H9 (cell line): ENCODE results near the gene IDH1. TPM values are rescaled to one million over a fixed set of nuclear protein-coding genes. Genes with fewer than 3 reads are reported as not detected.

Experiments used
- DNase-seq: peaks from one replicate; pipeline ENCODE4 v3.0.0-alpha.2; 2017
- H2AFZ ChIP-seq: one replicate; pipeline ENCODE4 v1.6.1; 2013; ENCODE audit warnings: mild to moderate bottlenecking, low read length, control low read depth, moderate library complexity
- H2AK5ac ChIP-seq: 2 replicates; pipeline ENCODE4 v1.6.1; 2013; ENCODE audit warnings: low read length, control low read depth, mixed read lengths; ENCODE audit not compliant: insufficient read length
- H2BK120ac ChIP-seq: one replicate; pipeline ENCODE4 v1.6.1; 2013; ENCODE audit warnings: low read depth, mild to moderate bottlenecking, low read length, control low read depth, inconsistent platforms; ENCODE audit not compliant: poor library complexity, severe bottlenecking
- H2BK12ac ChIP-seq: 2 replicates; pipeline ENCODE4 v1.6.1; 2013; ENCODE audit warnings: low read length, control low read depth, mixed read lengths, low read depth; ENCODE audit not compliant: insufficient read length
- H2BK15ac ChIP-seq: 2 replicates; pipeline ENCODE4 v1.6.1; 2013; ENCODE audit warnings: low read depth, low read length, control low read depth
- H2BK20ac ChIP-seq: one replicate; pipeline ENCODE4 v1.6.1; 2013; ENCODE audit warnings: low read depth, mild to moderate bottlenecking, low read length, control low read depth, inconsistent platforms; ENCODE audit not compliant: poor library complexity, severe bottlenecking
- H2BK5ac ChIP-seq: 2 replicates; pipeline ENCODE4 v1.6.1; 2013; ENCODE audit warnings: low read length, control low read depth, mixed read lengths; ENCODE audit not compliant: insufficient read length
- H3K14ac ChIP-seq: 2 replicates; pipeline ENCODE4 v1.6.1; 2013; ENCODE audit warnings: low read length, control low read depth; ENCODE audit not compliant: insufficient read depth
- H3K18ac ChIP-seq: 2 replicates; pipeline ENCODE4 v1.6.1; 2013; ENCODE audit warnings: low read depth, mild to moderate bottlenecking, mixed read lengths, low read length, control low read depth; ENCODE audit not compliant: insufficient read length
- H3K23ac ChIP-seq: 2 replicates; pipeline ENCODE4 v1.6.1; 2013; ENCODE audit warnings: low read length, control low read depth, mixed read lengths, low read depth; ENCODE audit not compliant: insufficient read length
- H3K23me2 ChIP-seq: 2 replicates; pipeline ENCODE4 v1.6.1; 2013; ENCODE audit warnings: low read depth, mild to moderate bottlenecking, mixed read lengths, low read length, control low read depth; ENCODE audit not compliant: insufficient read length, poor library complexity, severe bottlenecking
- H3K27ac ChIP-seq: 2 replicates; pipeline ENCODE4 v1.5.1; 2013; ENCODE audit warnings: low read length, control low read depth, mixed read lengths, low read depth; ENCODE audit not compliant: insufficient read length
- H3K27me3 ChIP-seq: 2 replicates; pipeline ENCODE4 v1.6.1; 2013; ENCODE audit warnings: low read length, control low read depth, inconsistent platforms; ENCODE audit not compliant: insufficient read depth
- H3K4ac ChIP-seq: 2 replicates; pipeline ENCODE4 v1.6.1; 2013; ENCODE audit warnings: low read depth, mild to moderate bottlenecking, control low read depth, inconsistent platforms, low read length, moderate library complexity
- H3K4me1 ChIP-seq: 2 replicates; pipeline ENCODE4 v1.6.1; 2013; ENCODE audit warnings: low read length, control low read depth, inconsistent platforms; ENCODE audit not compliant: insufficient read depth
- H3K4me2 ChIP-seq: 2 replicates; pipeline ENCODE4 v1.6.1; 2013; ENCODE audit warnings: low read length, control low read depth, mixed read lengths; ENCODE audit not compliant: insufficient read length, insufficient read depth
- H3K56ac ChIP-seq: 2 replicates; pipeline ENCODE4 v1.6.1; 2013; ENCODE audit warnings: low read depth, mild to moderate bottlenecking, mixed read lengths, low read length, control low read depth; ENCODE audit not compliant: insufficient read length
- H3K79me1 ChIP-seq: 2 replicates; pipeline ENCODE4 v1.6.1; 2013; ENCODE audit warnings: low read depth, mild to moderate bottlenecking, moderate library complexity, low read length, control low read depth, inconsistent platforms; ENCODE audit not compliant: insufficient read depth, poor library complexity, severe bottlenecking
- H3K79me2 ChIP-seq: 2 replicates; pipeline ENCODE4 v1.6.1; 2013; ENCODE audit warnings: low read length, control low read depth, inconsistent platforms; ENCODE audit not compliant: insufficient read depth
- H3K9ac ChIP-seq: 2 replicates; pipeline ENCODE4 v1.6.1; 2013; ENCODE audit warnings: low read length, control low read depth, mixed read lengths; ENCODE audit not compliant: insufficient read length; ENCODE audit errors: extremely low read depth
- H3K9me3 ChIP-seq: one replicate; pipeline ENCODE4 v1.6.1; 2013; ENCODE audit warnings: low read depth, low read length, inconsistent platforms; ENCODE audit not compliant: control insufficient read depth
- H3T11ph ChIP-seq: one replicate; pipeline ENCODE4 v1.6.1; 2013; ENCODE audit warnings: mild to moderate bottlenecking, low read length, control low read depth, inconsistent platforms
- H4K20me1 ChIP-seq: one replicate; pipeline ENCODE4 v1.6.1; 2013; ENCODE audit not compliant: control insufficient read depth, insufficient read length, insufficient read depth
- H4K5ac ChIP-seq: 2 replicates; pipeline ENCODE4 v1.6.1; 2013; ENCODE audit warnings: low read depth, mild to moderate bottlenecking, mixed read lengths, low read length, control low read depth; ENCODE audit not compliant: insufficient read length
- H4K8ac ChIP-seq: replicated peaks from 2 replicates; pipeline ENCODE4 v1.6.1; 2013; ENCODE audit warnings: low read length, control low read depth, mixed read lengths, low read depth; ENCODE audit not compliant: insufficient read length
- H4K91ac ChIP-seq: 2 replicates; pipeline ENCODE4 v1.6.1; 2013; ENCODE audit warnings: low read depth, mild to moderate bottlenecking, moderate library complexity, mixed read lengths, low read length, control low read depth; ENCODE audit not compliant: insufficient read length
- H3K27ac Mint-ChIP-seq, 3 experiments: 2 replicates in 2 of 3; 3 replicates in 1 of 3; pipeline ENCODE4 v1.8.0; 2020 to 2021; ENCODE audit warnings: mixed read lengths in 3 of 3, mild to moderate bottlenecking in 1 of 3, moderate library complexity in 1 of 3
- H3K27me3 Mint-ChIP-seq: 2 replicates; pipeline ENCODE4 v1.8.0; 2021; ENCODE audit warnings: low read depth, mild to moderate bottlenecking, moderate library complexity, mixed read lengths
- H3K36me3 Mint-ChIP-seq, 3 experiments: 2 replicates in 2 of 3; 3 replicates in 1 of 3; pipeline ENCODE4 v1.8.0; 2020 to 2021; ENCODE audit warnings: low read depth in 3 of 3, mixed read lengths in 3 of 3; ENCODE audit not compliant: insufficient read depth in 1 of 3
- H3K4me1 Mint-ChIP-seq, 2 experiments: 2 replicates each; pipeline ENCODE4 v1.8.0; 2020; ENCODE audit warnings: mixed read lengths in 2 of 2
- H3K4me3 Mint-ChIP-seq, 2 experiments: 2 replicates in 1 of 2; 3 replicates in 1 of 2; pipeline ENCODE4 v1.8.0; 2020 to 2021; ENCODE audit warnings: mild to moderate bottlenecking in 2 of 2, mixed read lengths in 2 of 2, moderate library complexity in 1 of 2
- H3K9me3 Mint-ChIP-seq, 2 experiments: 2 replicates in 1 of 2; 3 replicates in 1 of 2; pipeline ENCODE4 v1.8.0; 2020; ENCODE audit warnings: mild to moderate bottlenecking in 2 of 2, mixed read lengths in 2 of 2, moderate library complexity in 1 of 2
- WGBS: extraction: QIAGEN DNeasy Blood & Tissue Kit; methylation state at CpG from one replicate; pipeline ENCODE4 v1.1.7; 2013; ENCODE audit warnings: missing lambda C conversion rate, low lambda C conversion rate, mixed read lengths; ENCODE audit not compliant: insufficient read length; ENCODE audit errors: extremely low coverage; 5-methylcytosine and 5-hydroxymethylcytosine counted together
- total RNA-seq: library from RNA; stranded (reverse); gene quantifications from 2 replicates; pipeline ENCODE4 v1.2.1, GENCODE V29; 2021
- TF ChIP-seq, protein P1 (sequence below): fragments of 200-600 bp; sonication (generic); conservative IDR thresholded peaks from 3 replicates; pipeline ENCODE4 v1.8.0; 2021; ENCODE audit warnings: antibody characterized with exemption, mild to moderate bottlenecking

The IDH1 gene
- total RNA-seq, 1 experiment from 2014 or later: 234 TPM

DNA sequence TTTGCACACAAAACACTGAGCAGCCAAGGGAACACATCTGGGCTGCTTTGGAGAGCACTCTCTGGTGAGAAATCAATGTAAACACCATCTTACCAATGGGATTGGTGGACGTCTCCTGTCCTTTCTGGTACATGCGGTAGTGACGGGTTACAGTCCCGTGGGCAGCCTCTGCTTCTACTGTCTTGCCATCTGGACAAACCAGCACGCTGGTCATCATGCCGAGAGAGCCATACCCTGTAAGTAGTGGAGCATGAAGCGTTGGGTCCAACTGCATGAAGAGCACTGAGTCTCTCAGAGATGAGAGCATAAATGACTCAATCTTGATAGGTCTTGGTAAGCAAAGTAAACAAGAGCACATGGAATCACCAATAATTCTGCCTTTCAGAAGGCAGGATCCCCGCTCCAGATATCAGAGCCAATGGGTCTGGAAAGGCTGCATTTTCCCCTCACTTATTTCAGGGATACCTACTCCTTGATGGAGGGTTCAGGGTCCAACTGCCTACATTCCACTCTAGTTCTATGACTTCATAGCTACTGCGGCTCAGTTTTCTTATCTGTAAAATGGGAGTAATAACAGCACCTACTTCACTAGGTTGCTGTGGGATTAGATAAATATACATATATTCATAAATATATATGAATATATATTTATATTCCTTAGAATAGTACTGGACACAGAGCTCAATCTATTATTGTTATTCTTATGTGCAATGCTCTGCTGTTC, 14.9 kb downstream of the IDH1 start:
- Histone ChIP-seq H2AFZ (no peak overlapping the region), H2BK15ac (no peak overlapping the region), H3K79me2 (no peaks in the 10 kb centered on the region), H4K91ac (no peak overlapping the region), H3K9ac (no peak overlapping the region), H3K4me2 (no peak overlapping the region), H3K14ac (no peak overlapping the region), H4K5ac (no peak overlapping the region), H2BK12ac (no peak overlapping the region), H3K23me2 (no peaks in the 10 kb centered on the region), H2BK20ac (no peak overlapping the region), H3K27me3 (no peaks in the 10 kb centered on the region), H2AK5ac (no peak overlapping the region), H4K20me1 (no peaks in the 10 kb centered on the region), H3K9me3 (no peaks in the 10 kb centered on the region), H3K18ac (no peak overlapping the region), H3K79me1 (no peaks in the 10 kb centered on the region), H3K27ac (no peak overlapping the region), H3K4me1 (no peaks in the 10 kb centered on the region), H3K56ac (no peak overlapping the region), H2BK5ac (no peak overlapping the region), H2BK120ac (no peak overlapping the region), H3K4ac (no peak overlapping the region), H4K8ac (no peak overlapping the region), H3K23ac (no peak overlapping the region), H3T11ph (no peak overlapping the region)
- no peak overlapping the region; a peak in 1 of 7 replicates for H3K27ac Mint-ChIP-seq
- WGBS: no CpG with 5 or more reads among the region's 9 CpGs
- H3K36me3 Mint-ChIP-seq: peaks cover 71 to 91% (median 91%) of the 10 kb centered on the region in 3 experiments
- H3K4me1 Mint-ChIP-seq: no peaks in the 10 kb centered on the region
- no peaks in the 10 kb centered on the region for H3K9me3 Mint-ChIP-seq
- TF ChIP-seq, protein P1, sequence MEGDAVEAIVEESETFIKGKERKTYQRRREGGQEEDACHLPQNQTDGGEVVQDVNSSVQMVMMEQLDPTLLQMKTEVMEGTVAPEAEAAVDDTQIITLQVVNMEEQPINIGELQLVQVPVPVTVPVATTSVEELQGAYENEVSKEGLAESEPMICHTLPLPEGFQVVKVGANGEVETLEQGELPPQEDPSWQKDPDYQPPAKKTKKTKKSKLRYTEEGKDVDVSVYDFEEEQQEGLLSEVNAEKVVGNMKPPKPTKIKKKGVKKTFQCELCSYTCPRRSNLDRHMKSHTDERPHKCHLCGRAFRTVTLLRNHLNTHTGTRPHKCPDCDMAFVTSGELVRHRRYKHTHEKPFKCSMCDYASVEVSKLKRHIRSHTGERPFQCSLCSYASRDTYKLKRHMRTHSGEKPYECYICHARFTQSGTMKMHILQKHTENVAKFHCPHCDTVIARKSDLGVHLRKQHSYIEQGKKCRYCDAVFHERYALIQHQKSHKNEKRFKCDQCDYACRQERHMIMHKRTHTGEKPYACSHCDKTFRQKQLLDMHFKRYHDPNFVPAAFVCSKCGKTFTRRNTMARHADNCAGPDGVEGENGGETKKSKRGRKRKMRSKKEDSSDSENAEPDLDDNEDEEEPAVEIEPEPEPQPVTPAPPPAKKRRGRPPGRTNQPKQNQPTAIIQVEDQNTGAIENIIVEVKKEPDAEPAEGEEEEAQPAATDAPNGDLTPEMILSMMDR: no peak
- H3K27me3 Mint-ChIP-seq: no peaks in the 10 kb centered on the region
- no peak for DNase-seq
- no peak overlapping the region for H3K4me3 Mint-ChIP-seq
